ENCODE data around the gene TCEA3. TPM values are rescaled to one million over a fixed set of nuclear protein-coding genes. Genes with fewer than 3 reads are reported as not detected.

TCEA3 gene
- total RNA-seq, 1 experiment from 2014 or later: 0.37 TPM

- H3K4me3 Mint-ChIP-seq: no peak overlapping the region
- CTCF ChIA-PET: interaction anchor here (0.6 to 1.3 kb wide), 2 partner anchors 14 to 26 kb away, joined by 3 read pairs; partner anchors contain the start of gene ASAP3
These were observed 45.9 kb upstream of the TCEA3 start for GRCh38 chr1:23470282-23471070.

More at GRCh38 chr1:23470282-23471070, 45.9 kb upstream of the TCEA3 start:
- no peak for ATAC-seq
- no peak overlapping the region; the same call in 1 of the 2 replicates for H3K27ac Mint-ChIP-seq
- H3K4me1 Mint-ChIP-seq: peaks cover 15% of the 10 kb centered on the region
- H3K36me3 Mint-ChIP-seq: no peaks in the 10 kb centered on the region
- no peak for DNase-seq (ENCODE audit: low spot score)
- no peaks in the 10 kb centered on the region for H3K27me3 Mint-ChIP-seq (ENCODE audit: low read depth)
- POLR2A ChIA-PET: no interaction called here
- no peak for TF ChIP-seq ZNF219 (CRISPR knock-in tag; IDR thresholded peaks at IDR 0.05; ENCODE audit: borderline replicate concordance)
- no peak for TF ChIP-seq GTF2I (CRISPR knock-in tag; conservative IDR thresholded peaks at IDR 0.05)
- no peak for TF ChIP-seq ESRRA (CRISPR knock-in tag; IDR thresholded peaks at IDR 0.05; ENCODE audit: borderline replicate concordance)
- no peak for TF ChIP-seq ZNF512 (CRISPR knock-in tag; IDR thresholded peaks at IDR 0.05; ENCODE audit: borderline replicate concordance)
- TF ChIP-seq TEAD1 (CRISPR knock-in tag; IDR thresholded peaks at IDR 0.05): no peak
- TF ChIP-seq ZMAT4 (CRISPR knock-in tag; IDR thresholded peaks at IDR 0.05): no peak
- no peak for TF ChIP-seq ATF1 (CRISPR knock-in tag; IDR thresholded peaks at IDR 0.05)
- TF ChIP-seq ZNF138 (CRISPR knock-in tag; conservative IDR thresholded peaks at IDR 0.05): no peak
- no peak for TF ChIP-seq ATF6 (CRISPR knock-in tag; IDR thresholded peaks at IDR 0.05)
- no peak for TF ChIP-seq MAX (CRISPR knock-in tag; IDR thresholded peaks at IDR 0.05)
- TF ChIP-seq NR1H2 (CRISPR knock-in tag; IDR thresholded peaks at IDR 0.05): no peak
- TF ChIP-seq FOXK1 (CRISPR knock-in tag; IDR thresholded peaks at IDR 0.05): no peak
- TF ChIP-seq ZNF281 (CRISPR knock-in tag; IDR thresholded peaks at IDR 0.05): no peak
- no peak for TF ChIP-seq SP1 (CRISPR knock-in tag; conservative IDR thresholded peaks at IDR 0.05)
- no peak for TF ChIP-seq NFE2L1 (CRISPR knock-in tag; IDR thresholded peaks at IDR 0.05)
- TF ChIP-seq CREB1 (CRISPR knock-in tag; IDR thresholded peaks at IDR 0.05): no peak
- H3K9me3 Mint-ChIP-seq: no peaks in the 10 kb centered on the region
